Upper lobe of left lung (tissue), 4 donors: Measurements from ENCODE around the gene LENEP.

Source experiments
- POLR2A ChIP-seq, 4 donors: fragments of 450-650 bp; IDR thresholded peaks; one replicate each; pipeline ENCODE4 v1.5.1; 2016 to 2017; ENCODE audit warnings: antibody characterized with exemption in 4 of 4, mild to moderate bottlenecking in 2 of 4
- POLR2AphosphoS5 ChIP-seq, 2 donors: sonication (generic); formaldehyde crosslinking; IDR thresholded peaks; one replicate each; pipeline ENCODE4 v1.5.1; 2017; ENCODE audit warnings: antibody characterized with exemption in 2 of 2
- TF ChIP-seq, protein P1 (sequence below), 6 experiments: fragments of 450-650 bp in 4 of 6; fragments of 200-600 bp in 2 of 6; sonication (generic) in 2 of 6; IDR thresholded peaks; one replicate each; pipeline ENCODE4 v1.5.1; 2016 to 2019; ENCODE audit warnings: antibody characterized with exemption in 6 of 6

DNA sequence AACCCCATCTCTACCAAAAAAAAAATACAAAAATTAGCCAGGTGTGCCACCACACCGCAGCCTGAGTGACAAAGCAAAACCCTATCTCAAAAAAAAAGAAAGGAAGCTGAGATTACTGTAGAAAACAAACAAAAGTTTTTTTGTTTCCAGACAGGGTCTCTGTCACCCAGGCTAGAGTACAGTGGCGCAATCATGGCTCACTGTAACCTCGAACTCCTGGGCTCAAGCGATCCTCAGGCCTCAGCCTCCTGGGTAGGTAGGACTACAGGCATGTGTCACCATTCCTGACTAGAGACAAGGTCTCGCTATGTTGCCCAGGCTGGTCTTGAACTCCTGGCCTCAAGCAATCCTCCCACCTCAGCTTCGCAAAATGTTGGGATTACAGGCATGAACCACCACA, 29.0 kb upstream of the LENEP start:
- TF ChIP-seq POLR2A (IDR thresholded peaks at IDR 0.05) (no peak), POLR2AphosphoS5 (IDR thresholded peaks at IDR 0.05) (no peak)
- TF ChIP-seq, protein P1, sequence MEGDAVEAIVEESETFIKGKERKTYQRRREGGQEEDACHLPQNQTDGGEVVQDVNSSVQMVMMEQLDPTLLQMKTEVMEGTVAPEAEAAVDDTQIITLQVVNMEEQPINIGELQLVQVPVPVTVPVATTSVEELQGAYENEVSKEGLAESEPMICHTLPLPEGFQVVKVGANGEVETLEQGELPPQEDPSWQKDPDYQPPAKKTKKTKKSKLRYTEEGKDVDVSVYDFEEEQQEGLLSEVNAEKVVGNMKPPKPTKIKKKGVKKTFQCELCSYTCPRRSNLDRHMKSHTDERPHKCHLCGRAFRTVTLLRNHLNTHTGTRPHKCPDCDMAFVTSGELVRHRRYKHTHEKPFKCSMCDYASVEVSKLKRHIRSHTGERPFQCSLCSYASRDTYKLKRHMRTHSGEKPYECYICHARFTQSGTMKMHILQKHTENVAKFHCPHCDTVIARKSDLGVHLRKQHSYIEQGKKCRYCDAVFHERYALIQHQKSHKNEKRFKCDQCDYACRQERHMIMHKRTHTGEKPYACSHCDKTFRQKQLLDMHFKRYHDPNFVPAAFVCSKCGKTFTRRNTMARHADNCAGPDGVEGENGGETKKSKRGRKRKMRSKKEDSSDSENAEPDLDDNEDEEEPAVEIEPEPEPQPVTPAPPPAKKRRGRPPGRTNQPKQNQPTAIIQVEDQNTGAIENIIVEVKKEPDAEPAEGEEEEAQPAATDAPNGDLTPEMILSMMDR (IDR thresholded peaks at IDR 0.05) = no peak
